ENCODE data around the gene PCDHB10.
"Not testable (repeated sequence)": the region's sequence is repeated elsewhere in the genome, so short reads cannot be mapped to it uniquely, and the experiment has no call there.

The PCDHB10 gene

DNA sequence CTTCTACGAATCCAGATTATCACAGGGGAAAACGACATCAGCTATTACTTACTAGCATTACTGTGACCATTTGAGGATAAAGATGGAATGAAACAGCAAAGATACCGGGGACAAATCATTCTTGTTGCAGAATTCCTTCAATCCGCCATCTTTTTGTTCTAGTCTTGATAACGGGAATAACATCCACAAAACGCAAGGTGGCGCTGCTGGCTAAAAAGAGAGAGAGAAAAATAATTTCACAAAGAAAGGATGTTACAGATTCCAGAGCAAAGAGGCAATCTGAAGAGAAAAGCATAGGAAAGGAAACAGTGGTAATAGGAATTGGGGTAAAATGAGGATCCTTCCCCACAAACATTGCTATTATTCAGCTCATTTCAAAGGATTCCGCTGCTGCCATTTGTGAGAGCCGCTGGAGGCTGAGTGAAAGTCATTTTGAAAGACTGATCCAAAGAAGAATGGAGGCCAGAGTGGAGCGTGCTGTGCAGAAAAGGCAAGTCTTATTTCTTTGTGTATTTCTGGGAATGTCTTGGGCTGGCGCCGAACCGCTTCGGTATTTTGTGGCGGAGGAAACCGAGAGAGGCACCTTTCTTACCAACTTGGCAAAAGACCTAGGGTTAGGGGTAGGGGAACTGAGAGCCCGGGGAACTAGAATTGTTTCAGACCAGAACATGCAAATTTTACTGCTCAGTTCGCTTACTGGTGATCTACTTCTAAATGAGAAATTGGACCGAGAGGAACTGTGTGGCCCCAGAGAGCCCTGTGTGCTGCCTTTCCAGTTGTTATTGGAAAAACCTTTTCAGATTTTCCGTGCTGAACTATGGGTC, 19.6 kb upstream of the PCDHB10 start, which contains the start of gene PCDHB7:
Gene PCDHB7, plus strand, starts transcription at position 264 of the 824 bp plus-strand sequence. Its CDS starts 192 bp downstream, at position 456.
- H3K9ac ChIP-seq (ENCODE audit: insufficient read length), result no peak within 1 kb of the TSS

DNA sequence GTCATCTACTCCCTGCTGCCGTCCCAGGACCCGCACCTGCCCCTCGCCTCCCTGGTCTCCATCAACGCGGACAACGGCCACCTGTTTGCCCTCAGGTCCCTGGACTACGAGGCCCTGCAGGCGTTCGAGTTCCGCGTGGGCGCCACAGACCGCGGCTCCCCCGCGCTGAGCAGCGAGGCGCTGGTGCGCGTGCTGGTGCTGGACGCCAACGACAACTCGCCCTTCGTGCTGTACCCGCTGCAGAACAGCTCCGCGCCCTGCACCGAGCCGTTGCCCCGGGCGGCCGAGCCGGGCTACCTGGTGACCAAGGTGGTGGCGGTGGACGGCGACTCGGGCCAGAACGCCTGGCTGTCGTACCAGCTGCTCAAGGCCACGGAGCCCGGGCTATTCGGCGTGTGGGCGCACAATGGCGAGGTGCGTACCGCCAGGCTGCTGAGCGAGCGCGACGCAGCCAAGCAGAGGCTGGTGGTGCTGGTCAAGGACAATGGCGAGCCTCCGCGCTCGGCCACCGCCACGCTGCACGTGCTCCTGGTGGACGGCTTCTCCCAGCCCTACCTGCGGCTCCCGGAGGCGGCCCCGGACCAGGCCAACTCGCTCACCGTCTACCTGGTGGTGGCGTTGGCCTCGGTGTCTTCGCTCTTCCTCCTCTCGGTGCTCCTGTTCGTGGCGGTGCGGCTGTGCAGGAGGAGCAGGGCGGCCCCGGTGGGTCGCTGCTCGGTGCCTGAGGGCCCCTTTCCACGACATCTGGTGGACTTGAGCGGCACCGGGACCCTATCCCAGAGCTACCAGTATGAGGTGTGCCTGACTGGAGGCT, 17.7 kb upstream of the PCDHB10 start:
- DNase-seq (ENCODE audit: low read depth, low spot score); H3K36me3 ChIP-seq (ENCODE audit: insufficient read depth, low read length); H3K27ac ChIP-seq; H3K9ac ChIP-seq (ENCODE audit: insufficient read length); H3K9me3 ChIP-seq (ENCODE audit: low read depth, low read length); H3K4me3 ChIP-seq: not testable (repeated sequence)

More for the DNA sequence above, 19.6 kb upstream of the PCDHB10 start, which contains the start of gene PCDHB7:
- Histone ChIP-seq H3K9me3 (ENCODE audit: low read depth, low read length) (no peaks in the 10 kb centered on the region), H3K27ac (no peak within 1 kb of the TSS), H3K36me3 (ENCODE audit: insufficient read depth, low read length) (no peaks in the 10 kb centered on the region), H3K4me3 (peak within 1 kb of the TSS; percentile 26; the same call in 1 of the 2 replicates)
- no peak for DNase-seq (ENCODE audit: low read depth, low spot score)
- TF ChIP-seq POLR2AphosphoS5 (IDR thresholded peaks at IDR 0.05; ENCODE audit: borderline replicate concordance, low read depth, low read length) (no peak), FOXP2 (optimal IDR thresholded peaks at IDR 0.05; ENCODE audit: control extremely low read depth, extremely low read length, insufficient read depth) (no peak), EZH2 (IDR thresholded peaks at IDR 0.05) (no peak)

DNA sequence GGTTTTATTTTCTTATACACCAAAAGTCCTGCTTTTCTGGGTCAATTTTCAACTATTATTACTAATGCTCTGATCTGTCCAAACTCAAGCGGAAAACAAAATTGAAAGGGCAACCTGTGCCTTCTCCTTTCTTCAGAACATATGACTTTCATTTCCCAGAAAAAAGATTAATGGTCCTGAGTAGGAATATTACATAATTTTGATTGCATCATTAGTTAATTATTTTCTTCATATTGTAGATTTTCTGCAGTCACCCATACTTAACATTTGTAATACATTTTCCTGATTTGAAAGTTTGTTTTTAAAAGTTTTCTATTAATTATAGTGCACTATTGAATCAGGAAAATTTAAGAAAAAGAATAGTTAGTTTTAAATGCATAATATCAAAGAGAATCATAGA, 16.2 kb upstream of the PCDHB10 start:
- no peak for DNase-seq (ENCODE audit: low read depth, low spot score)
- Histone ChIP-seq H3K36me3 (ENCODE audit: insufficient read depth, low read length) (no peaks in the 10 kb centered on the region), H3K9me3 (ENCODE audit: low read depth, low read length) (no peaks in the 10 kb centered on the region), H3K4me3 (no peak overlapping the region), H3K9ac (ENCODE audit: insufficient read length) (no peak overlapping the region), H3K27ac (no peak overlapping the region)
- TF ChIP-seq FOXP2 (optimal IDR thresholded peaks at IDR 0.05; ENCODE audit: control extremely low read depth, extremely low read length, insufficient read depth) (no peak), EZH2 (IDR thresholded peaks at IDR 0.05) (no peak), POLR2AphosphoS5 (IDR thresholded peaks at IDR 0.05; ENCODE audit: borderline replicate concordance, low read depth, low read length) (no peak)

DNA sequence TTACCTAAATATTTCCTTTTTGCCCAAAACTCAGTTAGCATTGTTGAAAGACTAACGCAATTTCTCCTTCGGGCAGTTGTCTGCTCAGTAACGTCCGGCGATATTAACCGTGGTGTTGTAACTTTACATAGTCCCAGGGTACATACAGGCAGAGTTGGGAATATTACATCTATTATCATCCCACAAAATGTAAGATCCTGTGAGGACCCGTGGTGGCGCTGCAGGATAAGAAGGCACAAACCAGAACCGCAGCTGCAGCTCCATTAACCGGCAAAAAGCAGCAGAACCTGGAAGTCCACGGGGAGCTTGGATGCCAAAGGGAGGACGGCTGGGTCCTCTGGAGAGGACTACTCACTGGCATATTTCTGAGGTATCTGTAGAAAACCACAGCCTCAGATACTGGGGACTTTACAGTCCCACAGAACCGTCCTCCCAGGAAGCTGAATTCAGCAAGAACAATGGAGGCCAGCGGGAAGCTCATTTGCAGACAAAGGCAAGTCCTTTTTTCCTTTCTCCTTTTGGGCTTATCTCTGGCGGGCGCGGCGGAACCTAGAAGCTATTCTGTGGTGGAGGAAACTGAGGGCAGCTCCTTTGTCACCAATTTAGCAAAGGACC, 14.5 kb upstream of the PCDHB10 start, which contains the start of gene PCDHB8:
Gene PCDHB8, plus strand, starts transcription at position 214 of the 615 bp plus-strand sequence. Its CDS starts 245 bp downstream, at position 459.
- DNase-seq (ENCODE audit: low read depth, low spot score); H3K4me3 ChIP-seq; H3K27ac ChIP-seq; H3K9me3 ChIP-seq (ENCODE audit: low read depth, low read length); H3K36me3 ChIP-seq (ENCODE audit: insufficient read depth, low read length); H3K9ac ChIP-seq (ENCODE audit: insufficient read length): not testable (repeated sequence)

DNA sequence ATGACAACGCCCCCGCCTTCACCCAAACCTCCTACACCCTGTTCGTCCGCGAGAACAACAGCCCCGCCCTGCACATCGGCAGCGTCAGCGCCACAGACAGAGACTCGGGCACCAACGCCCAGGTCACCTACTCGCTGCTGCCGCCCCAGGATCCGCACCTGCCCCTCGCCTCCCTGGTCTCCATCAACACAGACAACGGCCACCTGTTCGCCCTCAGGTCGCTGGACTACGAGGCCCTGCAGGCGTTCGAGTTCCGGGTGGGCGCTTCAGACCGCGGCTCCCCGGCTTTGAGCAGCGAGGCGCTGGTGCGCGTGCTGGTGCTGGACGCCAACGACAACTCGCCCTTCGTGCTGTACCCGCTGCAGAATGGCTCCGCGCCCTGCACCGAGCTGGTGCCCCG, 12.8 kb upstream of the PCDHB10 start:
- not testable (repeated sequence) for H3K9me3 ChIP-seq (ENCODE audit: low read depth, low read length); DNase-seq (ENCODE audit: low read depth, low spot score); H3K4me3 ChIP-seq; H3K36me3 ChIP-seq (ENCODE audit: insufficient read depth, low read length); H3K27ac ChIP-seq; H3K9ac ChIP-seq (ENCODE audit: insufficient read length)

DNA sequence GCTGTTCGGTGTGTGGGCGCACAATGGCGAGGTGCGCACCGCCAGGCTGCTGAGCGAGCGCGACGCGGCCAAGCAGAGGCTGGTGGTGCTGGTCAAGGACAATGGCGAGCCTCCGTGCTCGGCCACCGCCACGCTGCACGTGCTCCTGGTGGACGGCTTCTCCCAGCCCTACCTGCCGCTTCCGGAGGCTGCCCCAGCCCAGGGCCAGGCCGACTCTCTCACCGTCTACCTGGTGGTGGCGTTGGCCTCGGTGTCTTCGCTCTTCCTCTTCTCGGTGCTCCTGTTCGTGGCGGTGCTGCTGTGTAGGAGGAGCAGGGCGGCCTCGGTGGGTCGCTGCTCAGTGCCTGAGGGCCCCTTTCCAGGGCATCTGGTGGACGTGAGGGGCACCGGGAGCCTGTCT, 12.3 kb upstream of the PCDHB10 start:
- not testable (repeated sequence) for H3K36me3 ChIP-seq (ENCODE audit: insufficient read depth, low read length); H3K9me3 ChIP-seq (ENCODE audit: low read depth, low read length); DNase-seq (ENCODE audit: low read depth, low spot score); H3K27ac ChIP-seq; H3K4me3 ChIP-seq; H3K9ac ChIP-seq (ENCODE audit: insufficient read length)

DNA sequence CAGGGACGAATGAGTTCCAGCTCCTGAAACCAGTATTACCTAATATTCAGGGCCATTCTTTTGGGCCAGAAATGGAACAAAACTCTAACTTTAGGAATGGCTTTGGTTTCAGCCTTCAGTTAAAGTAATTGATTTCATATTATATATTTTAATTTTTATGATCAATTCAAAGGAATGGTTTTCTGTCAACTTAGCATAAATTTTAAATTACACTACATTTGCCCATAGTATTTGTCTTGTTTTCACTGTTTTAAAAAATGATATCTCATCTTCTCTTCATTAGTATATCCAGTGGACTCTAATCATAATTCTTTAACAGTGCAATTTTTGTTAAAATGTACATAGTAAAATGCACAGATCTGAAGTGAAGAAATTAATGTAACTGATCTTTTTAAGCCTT, 11.8 kb upstream of the PCDHB10 start:
- Histone ChIP-seq H3K36me3 (ENCODE audit: insufficient read depth, low read length) (no peaks in the 10 kb centered on the region), H3K9ac (ENCODE audit: insufficient read length) (no peak overlapping the region), H3K9me3 (ENCODE audit: low read depth, low read length) (no peaks in the 10 kb centered on the region), H3K27ac (no peak overlapping the region), H3K4me3 (no peak overlapping the region)
- no peak for DNase-seq (ENCODE audit: low read depth, low spot score)
- TF ChIP-seq POLR2AphosphoS5 (IDR thresholded peaks at IDR 0.05; ENCODE audit: borderline replicate concordance, low read depth, low read length), result no peak
- no peak for TF ChIP-seq FOXP2 (optimal IDR thresholded peaks at IDR 0.05; ENCODE audit: control extremely low read depth, extremely low read length, insufficient read depth)
- no peak for TF ChIP-seq EZH2 (IDR thresholded peaks at IDR 0.05)

DNA sequence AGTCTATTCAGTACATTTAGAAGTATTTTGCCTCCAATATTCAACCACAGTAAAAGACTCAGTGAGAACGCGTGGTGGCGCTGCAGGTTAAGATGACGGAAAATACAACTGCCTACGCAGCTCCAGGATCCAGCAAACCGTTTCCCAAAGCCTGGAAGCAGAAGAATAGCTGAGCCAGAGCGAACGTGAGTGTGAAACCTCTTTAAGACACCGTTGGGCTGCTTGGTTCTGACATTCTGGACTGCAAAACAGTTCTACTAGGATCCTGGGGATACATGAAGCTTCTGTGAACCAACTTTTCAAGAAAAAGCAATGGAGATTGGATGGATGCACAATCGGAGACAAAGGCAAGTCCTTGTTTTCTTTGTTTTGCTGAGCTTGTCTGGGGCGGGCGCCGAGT, 9.9 kb upstream of the PCDHB10 start, which contains the start of gene PCDHB16:
Gene PCDHB16, plus strand, starts transcription at position 140 of the 400 bp plus-strand sequence. Its CDS starts 173 bp downstream, at position 313.
- no peaks in the 10 kb centered on the region for H3K9me3 ChIP-seq (ENCODE audit: low read depth, low read length)
- peak; percentile 68 for DNase-seq (ENCODE audit: low read depth, low spot score)
- no peaks in the 10 kb centered on the region for H3K36me3 ChIP-seq (ENCODE audit: insufficient read depth, low read length)
- H3K27ac ChIP-seq, result no peak within 1 kb of the TSS
- H3K4me3 ChIP-seq, result peak within 1 kb of the TSS; percentile 77
- peak; percentile 44; the same call in 1 of the 2 replicates for TF ChIP-seq POLR2AphosphoS5 (IDR thresholded peaks at IDR 0.05; ENCODE audit: borderline replicate concordance, low read depth, low read length)
- TF ChIP-seq FOXP2 (optimal IDR thresholded peaks at IDR 0.05; ENCODE audit: control extremely low read depth, extremely low read length, insufficient read depth), result no peak
- peak within 1 kb of the TSS; percentile 76 for H3K9ac ChIP-seq (ENCODE audit: insufficient read length)

DNA sequence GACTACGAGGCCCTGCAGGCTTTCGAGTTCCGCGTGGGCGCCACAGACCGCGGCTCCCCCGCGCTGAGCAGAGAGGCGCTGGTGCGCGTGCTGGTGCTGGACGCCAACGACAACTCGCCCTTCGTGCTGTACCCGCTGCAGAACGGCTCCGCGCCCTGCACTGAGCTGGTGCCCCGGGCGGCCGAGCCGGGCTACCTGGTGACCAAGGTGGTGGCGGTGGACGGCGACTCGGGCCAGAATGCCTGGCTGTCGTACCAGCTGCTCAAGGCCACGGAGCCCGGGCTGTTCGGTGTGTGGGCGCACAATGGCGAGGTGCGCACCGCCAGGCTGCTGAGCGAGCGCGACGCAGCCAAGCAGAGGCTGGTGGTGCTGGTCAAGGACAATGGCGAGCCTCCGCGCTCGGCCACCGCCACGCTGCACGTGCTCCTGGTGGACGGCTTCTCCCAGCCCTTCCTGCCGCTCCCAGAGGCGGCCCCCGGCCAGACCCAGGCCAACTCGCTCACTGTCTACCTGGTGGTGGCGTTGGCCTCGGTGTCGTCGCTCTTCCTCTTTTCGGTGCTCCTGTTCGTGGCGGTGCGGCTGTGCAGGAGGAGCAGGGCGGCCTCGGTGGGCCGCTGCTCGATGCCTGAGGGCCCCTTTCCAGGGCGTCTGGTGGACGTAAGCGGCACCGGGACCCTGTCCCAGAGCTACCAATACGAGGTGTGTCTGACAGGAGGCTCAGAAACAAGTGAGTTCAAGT, 7.9 kb upstream of the PCDHB10 start:
- not testable (repeated sequence) for H3K27ac ChIP-seq; H3K36me3 ChIP-seq (ENCODE audit: insufficient read depth, low read length); H3K9ac ChIP-seq (ENCODE audit: insufficient read length); H3K4me3 ChIP-seq; DNase-seq (ENCODE audit: low read depth, low spot score); H3K9me3 ChIP-seq (ENCODE audit: low read depth, low read length)

Measured in SK-N-MC (cell line).